ENCODE results near the gene CEP128. TPM values are rescaled to one million over a fixed set of nuclear protein-coding genes. Genes with fewer than 3 reads are reported as not detected.

Gene CEP128
- total RNA-seq, 1 experiment from 2014 or later = 16.4 TPM

- TF ChIP-seq RAD21 (IDR thresholded peaks at IDR 0.05; ENCODE audit: low read depth) (no peak), POLR2A (IDR thresholded peaks at IDR 0.05; ENCODE audit: borderline replicate concordance, extremely low read depth, insufficient read depth, insufficient read length) (no peak), EGR1 (IDR thresholded peaks at IDR 0.05; ENCODE audit: low read depth) (no peak), JUND (IDR thresholded peaks at IDR 0.05) (no peak)
Observed at GRCh38 chr14:80981156-80981555, 39.6 kb upstream of the CEP128 start (continued).

DNA sequence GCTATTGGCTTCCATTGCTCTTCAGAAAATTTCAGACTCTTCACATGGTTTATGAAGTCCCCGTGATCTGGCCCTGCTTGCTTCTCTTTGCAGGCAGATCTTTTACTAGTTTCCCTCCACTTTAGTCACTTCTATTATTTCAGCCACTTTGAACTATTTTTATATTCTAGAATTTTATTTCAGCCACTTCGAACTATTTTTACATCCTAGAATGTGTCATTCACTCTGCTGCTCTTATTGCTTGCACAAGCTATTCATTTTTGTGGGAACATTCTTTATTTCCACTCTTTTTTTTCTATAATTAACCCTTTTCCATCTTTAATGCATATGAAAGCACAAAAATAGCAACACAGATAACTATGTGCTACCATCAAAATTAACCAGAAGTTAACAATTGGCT lies 38.4 kb upstream of the CEP128 start:
- H3K36me3 ChIP-seq (ENCODE audit: control insufficient read depth in 1 of 2, insufficient read depth in 2 of 2, low read length in 2 of 2) = no peaks in the 10 kb centered on the region
- no peak overlapping the region for H2AFZ ChIP-seq (ENCODE audit: low read depth, low read length, poor library complexity, severe bottlenecking)
- TF ChIP-seq EZH2 (IDR thresholded peaks at IDR 0.05) = no peak
- TF ChIP-seq, protein P1, sequence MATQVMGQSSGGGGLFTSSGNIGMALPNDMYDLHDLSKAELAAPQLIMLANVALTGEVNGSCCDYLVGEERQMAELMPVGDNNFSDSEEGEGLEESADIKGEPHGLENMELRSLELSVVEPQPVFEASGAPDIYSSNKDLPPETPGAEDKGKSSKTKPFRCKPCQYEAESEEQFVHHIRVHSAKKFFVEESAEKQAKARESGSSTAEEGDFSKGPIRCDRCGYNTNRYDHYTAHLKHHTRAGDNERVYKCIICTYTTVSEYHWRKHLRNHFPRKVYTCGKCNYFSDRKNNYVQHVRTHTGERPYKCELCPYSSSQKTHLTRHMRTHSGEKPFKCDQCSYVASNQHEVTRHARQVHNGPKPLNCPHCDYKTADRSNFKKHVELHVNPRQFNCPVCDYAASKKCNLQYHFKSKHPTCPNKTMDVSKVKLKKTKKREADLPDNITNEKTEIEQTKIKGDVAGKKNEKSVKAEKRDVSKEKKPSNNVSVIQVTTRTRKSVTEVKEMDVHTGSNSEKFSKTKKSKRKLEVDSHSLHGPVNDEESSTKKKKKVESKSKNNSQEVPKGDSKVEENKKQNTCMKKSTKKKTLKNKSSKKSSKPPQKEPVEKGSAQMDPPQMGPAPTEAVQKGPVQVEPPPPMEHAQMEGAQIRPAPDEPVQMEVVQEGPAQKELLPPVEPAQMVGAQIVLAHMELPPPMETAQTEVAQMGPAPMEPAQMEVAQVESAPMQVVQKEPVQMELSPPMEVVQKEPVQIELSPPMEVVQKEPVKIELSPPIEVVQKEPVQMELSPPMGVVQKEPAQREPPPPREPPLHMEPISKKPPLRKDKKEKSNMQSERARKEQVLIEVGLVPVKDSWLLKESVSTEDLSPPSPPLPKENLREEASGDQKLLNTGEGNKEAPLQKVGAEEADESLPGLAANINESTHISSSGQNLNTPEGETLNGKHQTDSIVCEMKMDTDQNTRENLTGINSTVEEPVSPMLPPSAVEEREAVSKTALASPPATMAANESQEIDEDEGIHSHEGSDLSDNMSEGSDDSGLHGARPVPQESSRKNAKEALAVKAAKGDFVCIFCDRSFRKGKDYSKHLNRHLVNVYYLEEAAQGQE (IDR thresholded peaks at IDR 0.05; ENCODE audit: low read depth) = no peak
- no peak for TF ChIP-seq SP1 (IDR thresholded peaks at IDR 0.05; ENCODE audit: low read depth)
- TF ChIP-seq POLR2AphosphoS5 (IDR thresholded peaks at IDR 0.05; ENCODE audit: low read depth, low read length) = no peak
- TF ChIP-seq, protein P2, sequence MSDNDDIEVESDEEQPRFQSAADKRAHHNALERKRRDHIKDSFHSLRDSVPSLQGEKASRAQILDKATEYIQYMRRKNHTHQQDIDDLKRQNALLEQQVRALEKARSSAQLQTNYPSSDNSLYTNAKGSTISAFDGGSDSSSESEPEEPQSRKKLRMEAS (IDR thresholded peaks at IDR 0.05) = no peak
- TF ChIP-seq EGR1 (IDR thresholded peaks at IDR 0.05; ENCODE audit: low read depth) = no peak
- TF ChIP-seq JUND (IDR thresholded peaks at IDR 0.05) = no peak
- no peak for TF ChIP-seq YY1 (IDR thresholded peaks at IDR 0.05; ENCODE audit: extremely low read depth, insufficient replicate concordance, low read depth, low read length)
- no peak for TF ChIP-seq ZFX (IDR thresholded peaks at IDR 0.05)
- no peak for TF ChIP-seq CEBPB (IDR thresholded peaks at IDR 0.05; ENCODE audit: low read depth)
- no peak for TF ChIP-seq CBX3 (IDR thresholded peaks at IDR 0.05; ENCODE audit: low read depth)
- TF ChIP-seq POLR2A (IDR thresholded peaks at IDR 0.05; ENCODE audit: borderline replicate concordance, extremely low read depth, insufficient read depth, insufficient read length) = no peak
- no peak for TF ChIP-seq EZH2phosphoT487 (IDR thresholded peaks at IDR 0.05; ENCODE audit: borderline replicate concordance)
- TF ChIP-seq SIN3A (IDR thresholded peaks at IDR 0.05; ENCODE audit: low read depth) = no peak
- no peak for TF ChIP-seq ELF1 (IDR thresholded peaks at IDR 0.05; ENCODE audit: borderline replicate concordance, low read depth)
- TF ChIP-seq, protein P3, sequence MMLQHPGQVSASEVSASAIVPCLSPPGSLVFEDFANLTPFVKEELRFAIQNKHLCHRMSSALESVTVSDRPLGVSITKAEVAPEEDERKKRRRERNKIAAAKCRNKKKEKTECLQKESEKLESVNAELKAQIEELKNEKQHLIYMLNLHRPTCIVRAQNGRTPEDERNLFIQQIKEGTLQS (IDR thresholded peaks at IDR 0.05) = no peak
- TF ChIP-seq, protein P4, sequence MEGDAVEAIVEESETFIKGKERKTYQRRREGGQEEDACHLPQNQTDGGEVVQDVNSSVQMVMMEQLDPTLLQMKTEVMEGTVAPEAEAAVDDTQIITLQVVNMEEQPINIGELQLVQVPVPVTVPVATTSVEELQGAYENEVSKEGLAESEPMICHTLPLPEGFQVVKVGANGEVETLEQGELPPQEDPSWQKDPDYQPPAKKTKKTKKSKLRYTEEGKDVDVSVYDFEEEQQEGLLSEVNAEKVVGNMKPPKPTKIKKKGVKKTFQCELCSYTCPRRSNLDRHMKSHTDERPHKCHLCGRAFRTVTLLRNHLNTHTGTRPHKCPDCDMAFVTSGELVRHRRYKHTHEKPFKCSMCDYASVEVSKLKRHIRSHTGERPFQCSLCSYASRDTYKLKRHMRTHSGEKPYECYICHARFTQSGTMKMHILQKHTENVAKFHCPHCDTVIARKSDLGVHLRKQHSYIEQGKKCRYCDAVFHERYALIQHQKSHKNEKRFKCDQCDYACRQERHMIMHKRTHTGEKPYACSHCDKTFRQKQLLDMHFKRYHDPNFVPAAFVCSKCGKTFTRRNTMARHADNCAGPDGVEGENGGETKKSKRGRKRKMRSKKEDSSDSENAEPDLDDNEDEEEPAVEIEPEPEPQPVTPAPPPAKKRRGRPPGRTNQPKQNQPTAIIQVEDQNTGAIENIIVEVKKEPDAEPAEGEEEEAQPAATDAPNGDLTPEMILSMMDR (IDR thresholded peaks at IDR 0.05 in 2 of 3, conservative IDR thresholded peaks at IDR 0.05 in 1 of 3; ENCODE audit: borderline replicate concordance in 1 of 3, insufficient read depth in 1 of 3, low read depth in 2 of 3, low read length in 2 of 3) = no peak
- no peak for TF ChIP-seq ZBTB33 (IDR thresholded peaks at IDR 0.05; ENCODE audit: extremely low read depth, insufficient replicate concordance, low read length)
- no peak for TF ChIP-seq RAD21 (IDR thresholded peaks at IDR 0.05; ENCODE audit: low read depth)
- TF ChIP-seq SRF (IDR thresholded peaks at IDR 0.05; ENCODE audit: low read depth) = no peak
- H3K9me3 ChIP-seq (ENCODE audit: control insufficient read depth in 1 of 2, insufficient read depth in 1 of 2, low read depth in 1 of 2, low read length in 2 of 2) = no peaks in the 10 kb centered on the region
- ATAC-seq (no peak), DNase-seq (ENCODE audit: low read depth, low spot score) (no peak)
- H3K4me2 ChIP-seq (ENCODE audit: low read length) = no peak overlapping the region
- ChIA-PET POLR2A (no interaction called here), CTCF (no interaction called here), RAD21 (ENCODE audit: low non-redundant PET in 1 of 2, low total read pairs in 2 of 2, uncharacterized antibody in 2 of 2, unreplicated experiment in 2 of 2) (no interaction called here)
- no peak overlapping the region for H3K9ac ChIP-seq (ENCODE audit: low read length)
- intact Hi-C loops (cut with micrococcal nuclease) = no loop called here
- no TSS peak for BruUV-seq (replicated peaks)
- peaks cover 4% of the 10 kb centered on the region; the same call in 1 of the 2 replicates for H3K27me3 ChIP-seq (ENCODE audit: insufficient read depth, low read length)
- no peaks in the 10 kb centered on the region for H4K20me1 ChIP-seq (ENCODE audit: insufficient read depth)
- no peaks in the 10 kb centered on the region for H3K9me2 ChIP-seq (ENCODE audit: insufficient read depth)
- no peaks in the 10 kb centered on the region for H3K79me2 ChIP-seq (ENCODE audit: insufficient read depth, low read length)
- no peak overlapping the region for H3K4me3 ChIP-seq (replicated peaks in 1 of 2; ENCODE audit: low read depth in 1 of 2, low read length in 2 of 2)
- no peak overlapping the region for H3K27ac ChIP-seq (ENCODE audit: low read depth, low read length)
- no peaks in the 10 kb centered on the region for H3K4me1 ChIP-seq (ENCODE audit: control insufficient read depth in 1 of 2, insufficient read depth in 2 of 2, low read length in 2 of 2)

All from HCT116 (cell line).